ENCODE data around the gene NIPBL.

The NIPBL gene

DNA sequence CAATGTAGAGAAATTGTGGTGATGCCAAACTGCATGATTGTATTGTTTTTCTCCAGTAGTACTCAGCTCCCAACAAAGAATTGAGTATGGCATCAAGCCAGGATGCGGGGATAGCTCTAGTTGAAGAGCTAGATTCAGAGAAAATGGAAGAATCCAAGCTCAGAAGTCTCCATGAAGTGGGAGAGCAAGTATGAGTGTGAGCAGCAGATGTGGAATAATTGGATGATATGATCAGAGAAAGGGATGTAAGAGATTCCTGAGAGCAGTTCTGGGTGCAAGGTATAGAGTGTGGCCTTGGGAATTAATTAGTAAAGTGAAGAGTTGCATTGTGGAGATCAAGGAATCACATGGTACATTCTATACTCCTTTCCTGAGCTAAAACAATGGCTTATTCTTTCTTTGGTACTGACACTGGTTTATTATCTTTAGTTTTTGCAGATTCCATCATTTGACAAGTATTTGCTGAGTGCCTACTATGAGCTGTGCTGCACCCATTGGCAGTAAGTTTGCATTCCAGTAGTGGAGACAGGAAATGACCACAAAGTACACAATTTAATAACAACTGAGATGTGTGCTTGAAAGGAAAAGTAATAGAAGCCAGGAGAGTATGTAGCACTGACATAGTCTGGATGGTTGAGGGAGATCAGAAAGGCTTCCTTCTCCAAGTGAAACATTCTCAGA lies 195.5 kb downstream of the NIPBL start:
- TF ChIP-seq TCF12 (IDR thresholded peaks at IDR 0.05; ENCODE audit: low read depth) (no peak), YY1 (IDR thresholded peaks at IDR 0.05; ENCODE audit: low read depth) (no peak), ZBTB7A (IDR thresholded peaks at IDR 0.05; ENCODE audit: low read depth) (no peak), RAD21 (IDR thresholded peaks at IDR 0.05; ENCODE audit: low read depth) (no peak), FOXM1 (IDR thresholded peaks at IDR 0.05; ENCODE audit: borderline replicate concordance, low read depth) (no peak), CEBPB (IDR thresholded peaks at IDR 0.05) (no peak), CREB1 (IDR thresholded peaks at IDR 0.05; ENCODE audit: low read depth) (no peak), EP300 (IDR thresholded peaks at IDR 0.05; ENCODE audit: borderline replicate concordance) (no peak), NFIC (IDR thresholded peaks at IDR 0.05) (no peak), EGR1 (IDR thresholded peaks at IDR 0.05) (no peak)
- TF ChIP-seq, protein P1, sequence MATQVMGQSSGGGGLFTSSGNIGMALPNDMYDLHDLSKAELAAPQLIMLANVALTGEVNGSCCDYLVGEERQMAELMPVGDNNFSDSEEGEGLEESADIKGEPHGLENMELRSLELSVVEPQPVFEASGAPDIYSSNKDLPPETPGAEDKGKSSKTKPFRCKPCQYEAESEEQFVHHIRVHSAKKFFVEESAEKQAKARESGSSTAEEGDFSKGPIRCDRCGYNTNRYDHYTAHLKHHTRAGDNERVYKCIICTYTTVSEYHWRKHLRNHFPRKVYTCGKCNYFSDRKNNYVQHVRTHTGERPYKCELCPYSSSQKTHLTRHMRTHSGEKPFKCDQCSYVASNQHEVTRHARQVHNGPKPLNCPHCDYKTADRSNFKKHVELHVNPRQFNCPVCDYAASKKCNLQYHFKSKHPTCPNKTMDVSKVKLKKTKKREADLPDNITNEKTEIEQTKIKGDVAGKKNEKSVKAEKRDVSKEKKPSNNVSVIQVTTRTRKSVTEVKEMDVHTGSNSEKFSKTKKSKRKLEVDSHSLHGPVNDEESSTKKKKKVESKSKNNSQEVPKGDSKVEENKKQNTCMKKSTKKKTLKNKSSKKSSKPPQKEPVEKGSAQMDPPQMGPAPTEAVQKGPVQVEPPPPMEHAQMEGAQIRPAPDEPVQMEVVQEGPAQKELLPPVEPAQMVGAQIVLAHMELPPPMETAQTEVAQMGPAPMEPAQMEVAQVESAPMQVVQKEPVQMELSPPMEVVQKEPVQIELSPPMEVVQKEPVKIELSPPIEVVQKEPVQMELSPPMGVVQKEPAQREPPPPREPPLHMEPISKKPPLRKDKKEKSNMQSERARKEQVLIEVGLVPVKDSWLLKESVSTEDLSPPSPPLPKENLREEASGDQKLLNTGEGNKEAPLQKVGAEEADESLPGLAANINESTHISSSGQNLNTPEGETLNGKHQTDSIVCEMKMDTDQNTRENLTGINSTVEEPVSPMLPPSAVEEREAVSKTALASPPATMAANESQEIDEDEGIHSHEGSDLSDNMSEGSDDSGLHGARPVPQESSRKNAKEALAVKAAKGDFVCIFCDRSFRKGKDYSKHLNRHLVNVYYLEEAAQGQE (IDR thresholded peaks at IDR 0.05; ENCODE audit: low read depth) = no peak
- TF ChIP-seq, protein P2, sequence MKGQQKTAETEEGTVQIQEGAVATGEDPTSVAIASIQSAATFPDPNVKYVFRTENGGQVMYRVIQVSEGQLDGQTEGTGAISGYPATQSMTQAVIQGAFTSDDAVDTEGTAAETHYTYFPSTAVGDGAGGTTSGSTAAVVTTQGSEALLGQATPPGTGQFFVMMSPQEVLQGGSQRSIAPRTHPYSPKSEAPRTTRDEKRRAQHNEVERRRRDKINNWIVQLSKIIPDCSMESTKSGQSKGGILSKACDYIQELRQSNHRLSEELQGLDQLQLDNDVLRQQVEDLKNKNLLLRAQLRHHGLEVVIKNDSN (IDR thresholded peaks at IDR 0.05) = no peak

DNA sequence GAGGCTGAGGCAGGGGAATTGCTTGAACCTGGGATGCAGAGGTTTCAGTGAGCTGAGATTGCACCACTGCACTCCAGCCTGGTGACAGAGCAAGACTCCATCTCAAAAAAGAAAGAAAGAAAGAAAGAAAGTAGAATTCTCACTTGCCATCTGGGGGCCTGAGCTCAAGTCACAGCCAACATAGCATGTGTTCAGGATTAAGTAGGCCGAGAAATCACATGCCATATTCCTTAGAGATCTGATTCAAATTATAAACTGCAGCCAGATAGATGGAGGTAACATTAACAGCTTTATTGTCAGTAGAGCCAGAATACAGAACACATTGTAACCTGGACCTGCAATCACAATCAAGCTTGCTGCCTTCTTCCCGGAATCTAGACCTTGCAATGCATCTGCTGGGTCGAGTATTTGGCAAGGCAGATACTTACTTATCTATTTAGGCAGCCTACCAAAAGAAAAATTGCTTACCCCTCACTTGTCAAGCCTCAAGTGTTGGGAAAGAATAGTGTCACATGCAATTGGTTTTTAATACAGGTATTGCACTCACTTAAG lies 198.9 kb downstream of the NIPBL start:
- no peak for TF ChIP-seq CEBPB (IDR thresholded peaks at IDR 0.05)
- TF ChIP-seq FOXM1 (IDR thresholded peaks at IDR 0.05; ENCODE audit: borderline replicate concordance, low read depth) = no peak
- TF ChIP-seq EP300 (IDR thresholded peaks at IDR 0.05; ENCODE audit: borderline replicate concordance) = no peak
- TF ChIP-seq TCF12 (IDR thresholded peaks at IDR 0.05; ENCODE audit: low read depth) = no peak

DNA sequence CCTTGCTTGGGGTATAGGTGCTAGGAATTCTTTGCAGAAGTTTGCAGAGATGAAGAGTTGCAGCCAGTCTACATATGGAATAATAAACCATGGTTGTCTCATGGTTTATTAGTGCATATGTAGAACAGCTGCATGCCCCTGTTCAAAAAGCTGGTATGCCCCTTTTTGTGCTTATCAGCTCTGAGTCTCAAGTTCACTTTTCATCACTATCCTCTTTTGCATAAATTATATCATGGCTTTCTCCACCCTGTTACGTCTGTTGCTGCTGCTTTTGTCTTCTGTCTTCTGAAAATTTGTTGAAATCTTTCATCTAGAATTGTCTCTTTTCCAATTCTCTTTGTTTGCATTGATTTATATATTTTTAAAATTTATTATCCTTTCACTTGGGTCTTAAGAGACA lies 200.6 kb downstream of the NIPBL start:
- no peak for TF ChIP-seq EP300 (IDR thresholded peaks at IDR 0.05; ENCODE audit: borderline replicate concordance)
- TF ChIP-seq, protein P3, sequence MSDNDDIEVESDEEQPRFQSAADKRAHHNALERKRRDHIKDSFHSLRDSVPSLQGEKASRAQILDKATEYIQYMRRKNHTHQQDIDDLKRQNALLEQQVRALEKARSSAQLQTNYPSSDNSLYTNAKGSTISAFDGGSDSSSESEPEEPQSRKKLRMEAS (IDR thresholded peaks at IDR 0.05) = no peak
- TF ChIP-seq CREB1 (IDR thresholded peaks at IDR 0.05; ENCODE audit: low read depth) = no peak
- no peak for TF ChIP-seq TCF12 (IDR thresholded peaks at IDR 0.05; ENCODE audit: low read depth)
- TF ChIP-seq, protein P2 (IDR thresholded peaks at IDR 0.05) = no peak
- TF ChIP-seq ZBTB7A (IDR thresholded peaks at IDR 0.05; ENCODE audit: low read depth) = no peak
- no peak for TF ChIP-seq TAF1 (IDR thresholded peaks at IDR 0.05; ENCODE audit: low read depth)

DNA sequence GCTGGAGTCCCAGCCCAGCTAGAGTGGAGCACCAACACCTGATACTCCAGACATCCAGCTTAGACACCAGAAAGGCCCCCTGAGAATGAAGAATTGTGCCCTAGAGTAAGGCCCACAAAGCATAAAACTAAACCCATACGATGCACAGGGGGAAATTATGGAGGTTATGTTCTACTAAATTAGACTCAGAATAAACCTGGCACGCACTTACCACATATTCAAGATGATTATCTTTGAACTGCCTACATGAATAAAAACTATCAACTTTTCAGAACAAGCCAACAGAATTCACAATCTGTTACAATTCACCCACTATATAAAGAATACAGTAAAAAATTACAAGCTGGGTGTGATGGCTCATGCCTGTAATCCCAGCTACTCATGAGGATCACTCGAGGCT lies 204.1 kb downstream of the NIPBL start:
- no peak for TF ChIP-seq NFIC (IDR thresholded peaks at IDR 0.05)
- TF ChIP-seq, protein P1 (IDR thresholded peaks at IDR 0.05; ENCODE audit: low read depth) = no peak
- no peak for TF ChIP-seq EP300 (IDR thresholded peaks at IDR 0.05; ENCODE audit: borderline replicate concordance)
- no peak for TF ChIP-seq FOXM1 (IDR thresholded peaks at IDR 0.05; ENCODE audit: borderline replicate concordance, low read depth)
- no peak for TF ChIP-seq EGR1 (IDR thresholded peaks at IDR 0.05)
- no peak for TF ChIP-seq TAF1 (IDR thresholded peaks at IDR 0.05; ENCODE audit: low read depth)
- TF ChIP-seq YY1 (IDR thresholded peaks at IDR 0.05; ENCODE audit: low read depth) = no peak
- TF ChIP-seq, protein P2 (IDR thresholded peaks at IDR 0.05) = no peak
- TF ChIP-seq RAD21 (IDR thresholded peaks at IDR 0.05; ENCODE audit: low read depth) = no peak

DNA sequence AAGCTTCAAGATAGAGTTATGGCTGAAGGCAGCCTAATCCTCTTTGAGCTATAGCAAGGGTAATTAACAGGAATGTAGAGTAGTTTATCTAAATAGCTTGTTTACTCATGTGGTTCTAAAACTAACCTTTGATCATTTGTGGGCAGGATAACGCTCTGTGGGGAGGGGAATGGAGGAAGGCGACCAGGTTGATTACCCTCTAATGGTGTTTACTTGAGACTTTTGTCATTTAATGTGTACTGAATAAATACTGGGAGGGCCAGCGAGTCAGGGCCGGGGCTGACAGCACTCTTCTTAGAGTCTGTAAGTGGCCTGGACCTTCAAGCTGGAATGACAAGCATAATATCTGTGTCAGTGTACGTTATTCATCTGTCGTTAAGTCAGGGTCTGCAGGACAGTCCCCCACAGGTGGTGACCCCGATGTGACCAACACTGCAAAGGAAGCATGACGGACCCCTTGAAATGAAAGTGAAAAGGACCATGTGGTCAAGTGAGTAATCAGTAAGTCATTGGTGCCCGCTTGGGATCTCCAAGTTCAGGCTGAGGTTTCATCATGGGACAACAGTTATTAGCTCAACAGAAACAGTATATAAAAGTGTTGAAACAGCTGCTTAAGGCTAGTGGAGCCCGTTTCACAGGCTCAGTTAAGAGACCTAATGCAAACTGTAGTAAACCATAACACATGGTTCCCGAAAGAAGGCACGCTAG lies 210.1 kb downstream of the NIPBL start:
- no peak for TF ChIP-seq EP300 (IDR thresholded peaks at IDR 0.05; ENCODE audit: borderline replicate concordance)
- no peak for TF ChIP-seq CEBPB (IDR thresholded peaks at IDR 0.05)
- no peak for TF ChIP-seq TEAD4 (IDR thresholded peaks at IDR 0.05)
- no peak for TF ChIP-seq TCF12 (IDR thresholded peaks at IDR 0.05; ENCODE audit: low read depth)
- TF ChIP-seq, protein P2 (IDR thresholded peaks at IDR 0.05) = no peak
